ENCODE data around the gene EML4.
"Not testable (repeated sequence)": the region's sequence is repeated elsewhere in the genome, so short reads cannot be mapped to it uniquely, and the experiment has no call there.

The EML4 gene

GRCh38 chr2:42371611-42372473 lies 202.7 kb downstream of the EML4 start:
- Mint-ChIP-seq H3K4me1 (no peaks in the 10 kb centered on the region), H3K27me3 (peaks cover 6 to 9% of the 10 kb centered on the region in 2 donors), H3K9me3 (no peaks in the 10 kb centered on the region), H3K4me3 (no peak overlapping the region), H3K27ac (no peak overlapping the region), H3K36me3 (no peaks in the 10 kb centered on the region)
- DNase-seq = no peak
- ATAC-seq (replicated peaks) = no peak

DNA sequence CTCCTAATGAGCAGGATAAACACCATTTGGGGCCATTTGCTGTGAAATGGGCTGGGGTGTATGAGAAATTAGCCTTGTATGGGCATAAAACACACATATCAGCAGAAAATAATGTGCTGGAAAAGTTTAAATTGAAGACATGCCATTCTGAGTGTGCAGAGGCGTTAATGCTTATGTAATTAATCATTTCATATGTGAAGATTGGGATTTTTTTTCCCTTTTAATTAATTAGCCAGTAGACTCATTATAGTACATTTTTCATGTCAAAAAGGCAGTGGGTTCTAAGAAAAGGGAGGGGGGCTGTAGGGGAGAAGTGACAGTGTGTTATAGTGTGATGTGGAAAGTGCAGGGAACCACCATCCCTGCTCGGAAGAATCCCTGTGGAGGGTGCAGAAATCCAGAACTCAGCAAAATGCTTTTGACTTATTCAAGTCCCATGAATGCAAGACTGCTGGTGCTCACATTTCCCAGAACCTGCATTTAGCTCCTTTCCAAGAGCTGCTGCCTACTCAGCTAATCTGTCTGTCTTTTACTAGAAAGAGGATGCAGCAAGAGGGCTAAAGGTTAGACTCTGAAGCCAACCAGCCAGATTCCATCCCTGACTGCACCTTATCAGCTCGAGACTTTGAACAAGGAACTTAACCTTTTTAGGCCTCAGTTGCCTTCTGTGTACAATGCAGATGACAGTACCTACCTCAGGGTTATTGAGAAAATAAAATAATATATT lies 203.5 kb downstream of the EML4 start:
- H3K4me1 Mint-ChIP-seq = no peaks in the 10 kb centered on the region
- DNase-seq = no peak
- no peak overlapping the region for H3K27ac Mint-ChIP-seq
- H3K27me3 Mint-ChIP-seq = peaks cover 6 to 9% of the 10 kb centered on the region in 2 donors
- H3K4me3 Mint-ChIP-seq = no peak overlapping the region
- no peaks in the 10 kb centered on the region for H3K36me3 Mint-ChIP-seq
- H3K9me3 Mint-ChIP-seq = no peaks in the 10 kb centered on the region
- no peak for ATAC-seq (replicated peaks)

DNA sequence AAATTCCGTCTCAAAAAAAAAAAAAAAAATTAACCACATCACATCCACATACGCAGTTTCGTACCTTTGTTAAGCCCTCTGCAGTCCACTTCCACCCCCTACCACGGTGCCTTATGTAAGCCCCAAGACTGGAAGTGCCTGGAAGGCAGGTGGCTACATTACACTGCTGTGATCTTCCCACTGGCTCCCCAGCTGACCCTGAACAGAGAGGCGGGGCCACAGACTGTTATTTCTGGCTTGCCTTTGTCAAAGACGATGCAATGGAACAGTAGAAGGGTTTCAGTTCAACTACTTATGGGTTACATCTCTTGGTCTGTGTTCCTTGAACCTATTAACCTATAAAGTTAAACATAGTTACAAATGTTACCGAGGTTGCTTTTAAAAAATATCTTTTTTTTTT lies 207.6 kb downstream of the EML4 start:
- Mint-ChIP-seq H3K4me3 (no peak overlapping the region), H3K27me3 (peaks cover 9 to 18% of the 10 kb centered on the region in 2 donors), H3K36me3 (no peaks in the 10 kb centered on the region), H3K9me3 (no peaks in the 10 kb centered on the region), H3K4me1 (no peaks in the 10 kb centered on the region), H3K27ac (no peak overlapping the region)
- DNase-seq (no peak), ATAC-seq (replicated peaks) (peak in 1 of 2 donors; percentile 50)

DNA sequence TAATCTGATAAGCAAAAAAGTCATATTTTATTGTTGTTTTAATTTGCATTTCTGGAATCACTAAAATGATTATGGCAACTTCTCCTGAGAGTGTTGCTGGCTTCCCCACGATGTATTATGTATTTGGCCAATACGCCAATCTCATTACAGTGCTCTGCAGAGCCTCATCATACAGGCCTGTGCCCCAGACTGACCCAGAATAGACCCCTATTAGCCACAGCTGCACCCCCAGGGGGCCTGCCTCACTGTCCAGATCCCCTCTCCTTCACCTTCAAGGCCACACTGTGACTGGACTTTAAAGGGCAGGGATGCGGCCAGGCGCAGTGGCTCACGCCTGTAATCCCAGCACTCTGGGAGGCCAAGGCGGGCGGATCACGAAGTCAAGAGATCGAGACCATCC lies 209.3 kb downstream of the EML4 start:
- Mint-ChIP-seq H3K4me3 (no peak overlapping the region), H3K27me3 (peaks cover 9 to 18% of the 10 kb centered on the region in 2 donors), H3K36me3 (no peaks in the 10 kb centered on the region), H3K9me3 (no peaks in the 10 kb centered on the region), H3K4me1 (no peaks in the 10 kb centered on the region), H3K27ac (no peak overlapping the region)
- ATAC-seq (replicated peaks) = no peak
- no peak for DNase-seq

- DNase-seq; H3K27ac Mint-ChIP-seq; ATAC-seq (replicated peaks); H3K4me1 Mint-ChIP-seq; H3K9me3 Mint-ChIP-seq; H3K36me3 Mint-ChIP-seq; H3K4me3 Mint-ChIP-seq: not testable (repeated sequence)
- peaks cover 4 to 12% of the 10 kb centered on the region in 2 donors for H3K27me3 Mint-ChIP-seq
These were observed 210.9 kb downstream of the EML4 start for GRCh38 chr2:42380026-42380425.

DNA sequence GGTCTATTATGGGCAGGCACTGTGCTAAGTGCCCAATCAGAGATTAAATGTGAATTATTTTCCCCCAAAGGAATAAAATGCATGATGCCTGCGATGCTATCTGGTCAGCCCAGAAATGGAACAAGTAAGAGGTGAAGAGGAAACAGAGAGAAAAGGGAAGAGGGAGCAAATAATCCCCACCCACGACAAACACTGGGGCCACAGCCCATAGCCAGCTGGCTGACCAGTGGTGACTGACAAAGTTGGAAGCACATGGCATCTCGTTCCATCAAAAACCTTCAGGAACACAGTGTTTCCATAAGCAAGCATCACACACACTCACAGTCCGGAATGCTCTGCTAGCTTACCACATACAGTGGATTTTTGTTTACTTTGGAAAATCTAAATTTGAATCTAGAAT lies 213.0 kb downstream of the EML4 start:
- DNase-seq (no peak), ATAC-seq (replicated peaks) (no peak)
- Mint-ChIP-seq H3K4me3 (no peak overlapping the region), H3K27ac (no peak overlapping the region), H3K4me1 (no peaks in the 10 kb centered on the region), H3K27me3 (peaks cover 8 to 12% of the 10 kb centered on the region in 2 donors), H3K36me3 (no peaks in the 10 kb centered on the region), H3K9me3 (no peaks in the 10 kb centered on the region)
